ENCODE results near the gene TBC1D32.
"Not testable (repeated sequence)": the region's sequence is repeated elsewhere in the genome, so short reads cannot be mapped to it uniquely, and the experiment has no call there.

The TBC1D32 gene

DNA sequence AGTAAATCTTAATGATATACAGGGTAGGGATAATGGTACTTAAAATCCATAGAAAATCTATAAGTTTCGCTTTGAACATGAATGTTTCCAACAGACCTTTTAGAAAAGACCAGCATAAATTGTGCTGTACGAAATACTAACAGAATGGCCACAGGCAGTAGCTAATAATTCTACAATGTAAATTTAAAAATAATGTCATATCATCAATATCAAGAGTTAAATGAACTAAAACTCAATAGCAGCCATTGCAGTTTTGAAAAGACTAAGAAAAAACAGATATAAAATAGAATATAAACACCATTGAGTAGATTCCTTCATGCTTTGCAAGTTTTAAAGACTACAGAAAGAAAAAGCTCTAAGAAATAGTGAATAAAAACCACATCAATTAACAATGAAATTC lies 14.7 kb downstream of the TBC1D32 start:
- DNase-seq (ENCODE audit: low read depth in 2 of 2), result no peak

DNA sequence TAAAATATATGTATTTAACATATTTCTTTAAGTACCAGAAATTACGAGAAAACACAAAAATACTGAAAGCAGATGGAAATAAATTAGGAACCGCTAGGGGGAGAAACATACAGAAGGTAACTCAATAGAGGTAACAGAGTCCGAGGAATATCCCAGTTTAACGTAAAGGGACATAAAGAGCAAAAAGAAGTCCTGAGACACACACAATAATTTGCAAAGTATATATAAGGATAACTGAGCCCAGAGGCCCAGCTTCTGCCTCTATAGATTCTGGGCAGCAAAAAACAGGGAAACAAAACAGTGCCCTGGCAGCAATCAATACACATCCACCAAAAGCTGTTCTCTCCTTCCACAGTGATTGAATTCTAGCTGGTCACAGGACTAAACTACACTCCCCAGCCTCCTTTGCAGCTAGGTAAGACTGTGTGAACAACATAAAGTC lies 15.1 kb downstream of the TBC1D32 start:
- no peak for DNase-seq (ENCODE audit: low read depth in 2 of 2)

DNA sequence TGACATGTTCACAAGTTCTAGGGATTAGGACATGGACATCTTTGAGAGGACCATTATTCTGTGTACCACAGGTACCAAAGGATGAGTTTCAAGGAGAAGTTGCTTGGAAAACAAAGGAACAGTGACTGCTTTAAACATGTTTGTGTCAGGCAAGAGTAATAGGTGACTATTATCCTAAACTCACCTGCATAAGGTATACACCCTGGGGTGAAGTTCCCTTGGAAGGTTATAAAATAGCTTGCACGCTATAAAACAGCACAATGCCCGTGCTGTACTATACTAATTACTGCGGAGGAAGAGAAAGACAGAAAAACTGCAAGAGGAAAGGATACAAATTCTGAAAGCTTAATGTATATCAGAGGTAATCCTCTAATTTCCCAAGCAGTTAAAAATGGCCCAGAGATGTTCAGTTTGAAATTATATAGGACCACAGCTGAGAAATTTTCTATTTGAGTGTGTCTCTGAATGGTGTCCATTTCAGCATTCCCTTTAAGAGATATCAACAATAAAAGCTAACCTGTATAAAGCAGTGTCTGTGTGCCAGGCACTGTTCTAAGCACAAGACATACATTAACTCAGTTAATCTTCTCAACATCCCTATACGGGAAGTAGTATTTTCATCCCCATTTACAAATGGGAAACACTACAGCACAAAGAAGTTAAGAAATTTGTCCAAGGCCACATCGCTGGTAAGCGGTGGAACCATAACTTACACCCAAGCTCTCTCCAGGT lies 19.7 kb downstream of the TBC1D32 start:
- no peak for DNase-seq (ENCODE audit: low read depth in 2 of 2)

DNA sequence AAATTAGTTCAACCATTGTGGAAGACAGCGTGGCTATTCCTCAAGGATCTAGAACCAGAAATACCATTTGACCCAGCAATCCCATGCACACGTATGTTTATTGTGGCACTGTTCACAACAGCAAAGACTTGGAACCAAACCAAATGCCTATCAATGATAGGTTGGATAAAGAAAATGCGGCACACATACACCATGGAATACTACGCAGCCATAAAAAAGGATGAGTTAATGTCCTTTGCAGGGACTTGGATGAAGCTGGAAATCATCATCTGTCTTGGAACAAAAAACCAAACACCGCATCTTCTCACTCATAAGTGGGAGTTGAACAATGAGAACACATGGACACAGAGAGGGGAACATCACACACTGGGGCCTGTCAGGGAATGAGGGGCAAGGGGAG lies 22.5 kb downstream of the TBC1D32 start:
- DNase-seq (ENCODE audit: low read depth in 2 of 2), result not testable (repeated sequence)

DNA sequence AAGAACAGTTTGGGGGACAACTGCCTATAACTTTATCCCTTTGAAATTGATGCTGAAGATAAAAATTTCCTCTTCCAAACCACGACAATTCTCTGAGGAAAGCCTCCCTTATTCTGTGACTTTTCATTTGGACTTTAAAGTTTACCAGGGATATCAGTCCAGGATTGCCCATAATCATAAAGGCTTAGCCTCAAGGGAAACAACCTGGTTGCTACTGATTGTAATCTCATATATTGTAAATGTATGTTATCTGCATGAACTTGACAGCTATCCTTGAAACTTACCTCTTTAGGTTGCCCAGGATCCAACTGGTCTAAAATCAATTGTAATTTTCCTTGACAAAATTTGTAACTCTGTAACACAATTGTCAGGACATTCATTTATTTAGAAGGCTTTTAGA lies 23.8 kb downstream of the TBC1D32 start:
- DNase-seq (ENCODE audit: low read depth in 2 of 2), result no peak

DNA sequence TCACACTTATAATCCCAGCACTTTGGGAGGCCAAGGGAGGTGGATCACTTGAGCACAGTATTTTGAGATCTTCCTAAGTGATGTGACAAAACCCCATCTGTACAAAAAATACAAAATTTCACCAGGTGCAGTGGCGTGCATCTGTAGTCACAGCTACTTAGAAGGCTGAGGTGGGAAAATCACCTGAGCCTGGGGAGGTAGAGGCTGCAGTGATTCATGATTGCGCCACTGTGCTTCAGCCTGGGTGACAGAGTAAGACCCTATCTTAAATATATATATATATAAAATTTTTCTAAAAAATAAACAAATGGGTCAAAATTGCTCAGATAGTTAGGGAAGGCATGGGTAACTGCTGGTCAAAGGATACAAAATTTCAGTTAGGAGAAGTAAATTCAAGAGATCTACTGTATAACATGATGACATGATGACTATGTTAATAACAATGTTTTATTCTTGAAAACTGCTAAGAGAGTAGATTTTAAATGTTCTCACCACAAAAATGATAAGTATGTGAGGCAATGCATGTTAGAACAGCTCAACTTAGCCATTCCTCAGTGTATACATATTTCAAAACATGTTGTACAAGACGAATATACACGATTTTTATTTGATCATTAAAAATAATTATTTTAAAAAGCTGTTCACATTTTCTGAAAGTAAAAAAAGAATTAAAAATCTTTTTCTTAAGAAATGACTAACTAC lies 24.4 kb downstream of the TBC1D32 start:
- no peak for DNase-seq (ENCODE audit: low read depth in 2 of 2)

DNA sequence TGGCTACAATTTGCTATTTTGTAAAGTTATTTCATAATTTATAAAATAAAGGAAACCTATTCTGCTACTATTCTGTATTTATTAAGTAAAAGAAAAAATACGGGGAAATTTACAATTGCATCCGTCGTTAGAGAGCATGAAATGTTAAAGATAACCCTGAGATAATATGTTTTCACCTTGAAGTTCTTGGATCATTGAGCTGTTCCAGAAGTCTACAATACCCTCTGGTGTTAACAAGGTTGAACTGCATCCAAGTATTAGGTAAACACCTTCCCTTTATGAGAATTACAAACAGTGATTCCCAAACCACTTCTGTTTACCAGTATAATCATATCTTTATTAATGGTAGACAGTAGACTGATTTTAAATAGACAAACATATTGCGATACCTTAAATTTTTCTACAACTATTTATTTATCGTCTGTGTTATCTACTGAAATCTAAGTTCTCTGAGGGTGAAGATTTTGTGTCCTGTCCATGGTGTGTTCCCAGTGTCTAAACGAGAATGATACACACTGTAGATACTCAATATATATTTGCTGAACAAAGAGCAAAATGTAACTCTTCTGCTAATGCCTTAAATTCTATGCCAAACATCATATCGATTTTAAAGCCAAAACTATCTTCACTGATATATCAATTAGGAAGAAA lies 28.2 kb downstream of the TBC1D32 start:
- no peak for DNase-seq (ENCODE audit: low read depth in 2 of 2)

DNA sequence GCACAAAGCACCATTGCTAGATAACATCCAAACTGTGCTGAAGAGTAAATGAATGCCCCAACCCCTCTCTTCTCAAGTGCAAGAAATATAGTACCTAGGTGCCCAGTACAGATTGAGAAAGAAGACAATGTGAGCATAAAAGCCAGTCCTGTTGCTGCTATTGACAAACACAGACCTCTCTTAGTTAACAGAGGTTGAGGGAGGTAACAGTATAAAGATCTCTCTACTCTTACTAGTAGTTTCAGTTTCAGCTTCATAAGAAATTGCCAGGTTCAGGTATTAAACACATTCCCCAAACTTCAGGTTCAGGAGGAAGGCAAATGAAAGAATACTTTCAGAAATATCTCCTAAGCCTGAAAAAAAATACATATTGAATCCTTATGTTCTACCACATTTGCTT lies 31.4 kb downstream of the TBC1D32 start:
- DNase-seq (ENCODE audit: low read depth in 2 of 2), result no peak

DNA sequence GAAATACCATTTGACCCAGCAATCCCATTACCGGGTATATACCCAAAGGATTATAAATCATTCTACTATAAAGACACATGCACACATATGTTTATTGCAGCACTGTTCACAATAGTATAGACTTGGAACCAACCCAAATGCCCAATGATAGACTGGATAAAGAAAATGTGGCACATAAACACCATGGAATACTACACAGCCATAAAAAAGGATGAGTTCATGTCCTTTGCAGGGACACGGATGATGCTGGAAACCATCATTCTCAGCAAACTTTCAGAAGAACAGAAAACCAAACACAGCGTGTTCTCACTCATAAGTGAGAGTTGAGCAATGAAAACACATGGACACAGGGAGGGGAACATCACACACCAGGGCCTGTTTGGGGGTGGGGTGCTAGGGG lies 33.1 kb downstream of the TBC1D32 start:
- not testable (repeated sequence) for DNase-seq (ENCODE audit: low read depth in 2 of 2)

DNA sequence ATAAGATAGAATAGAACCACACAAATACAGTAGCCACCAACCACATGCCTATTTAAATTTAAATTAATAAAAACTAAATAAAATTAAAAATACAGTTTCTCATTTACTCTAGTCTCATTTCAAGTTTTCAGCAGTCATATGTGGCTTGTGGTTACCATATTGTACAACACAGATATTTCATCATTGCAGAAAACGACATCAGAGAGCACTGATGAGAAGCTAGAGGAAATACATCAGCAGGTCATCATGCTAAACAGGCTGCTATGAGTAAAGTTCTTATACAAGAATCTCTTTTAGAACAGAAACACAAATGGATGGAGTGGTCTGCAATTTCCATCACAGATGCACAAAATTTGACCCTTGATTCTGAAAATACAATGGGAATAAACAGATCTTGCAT lies 36.6 kb downstream of the TBC1D32 start:
- no peak for DNase-seq (ENCODE audit: low read depth in 2 of 2)

DNA sequence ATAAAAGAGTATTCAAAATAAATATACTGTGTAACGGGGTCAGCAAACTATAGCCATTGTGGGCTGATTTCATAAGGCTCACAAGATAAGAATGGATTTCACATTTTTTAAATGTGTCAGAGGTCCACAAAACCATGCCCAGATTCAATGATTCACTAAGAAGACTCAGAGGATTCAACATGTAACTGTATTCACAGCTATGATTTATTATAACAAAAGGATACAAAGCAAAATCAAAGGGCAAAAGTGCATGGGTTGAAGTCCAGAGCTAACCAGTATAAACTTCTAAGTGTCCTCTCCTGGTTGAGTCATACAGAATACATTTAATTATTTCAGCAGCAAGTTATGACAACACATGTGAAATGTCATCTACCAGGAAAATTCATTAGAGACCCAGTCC lies 49.2 kb downstream of the TBC1D32 start:
- DNase-seq (ENCODE audit: low read depth in 2 of 2), result no peak

DNA sequence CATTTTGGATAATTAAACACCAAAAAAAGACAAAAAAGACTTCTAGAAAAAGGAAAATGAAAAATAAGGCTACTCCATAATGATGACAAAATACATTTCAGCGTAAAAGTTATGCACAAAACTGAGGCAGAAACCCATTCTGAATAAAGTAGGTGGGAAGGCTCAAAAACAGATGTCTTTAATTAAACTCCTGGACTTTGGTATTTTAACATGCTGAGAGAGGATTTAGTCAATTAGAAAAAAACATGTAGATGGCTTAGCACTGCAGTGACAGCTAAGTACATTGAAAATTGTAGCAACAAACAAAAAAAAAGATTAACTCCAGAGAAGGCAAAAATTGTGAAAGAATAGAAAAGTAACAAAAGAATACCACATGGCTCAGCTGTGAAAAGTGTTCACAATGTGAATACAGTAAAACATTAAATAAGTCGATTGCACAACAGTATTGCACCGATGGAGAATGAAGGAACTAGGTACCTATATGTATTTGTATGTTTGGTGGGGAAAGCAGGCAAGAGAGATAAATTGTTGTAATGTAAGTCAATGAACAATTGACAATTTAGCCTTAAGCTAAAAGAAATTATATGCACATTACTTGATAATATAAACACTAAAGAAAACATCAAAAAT lies 59.5 kb downstream of the TBC1D32 start:
- no peak for DNase-seq (ENCODE audit: low read depth in 2 of 2)

DNA sequence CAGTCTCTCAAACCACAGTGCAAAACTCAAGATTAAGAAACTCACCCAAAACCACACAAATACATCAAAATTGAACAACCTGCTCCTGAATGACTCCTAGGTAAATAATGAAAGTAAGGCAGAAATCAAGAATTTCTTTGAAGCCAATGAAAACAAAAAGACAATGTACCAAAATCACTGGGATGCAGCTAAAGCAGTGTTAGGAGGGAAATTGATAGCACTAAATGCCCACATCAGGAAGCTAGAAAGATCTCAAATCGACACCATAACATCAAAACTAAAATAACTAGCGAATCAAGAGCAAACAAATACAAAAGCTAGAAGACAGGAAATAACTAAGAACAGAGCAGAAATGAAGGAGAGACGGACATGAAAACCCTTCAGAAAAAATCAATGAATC lies 70.5 kb downstream of the TBC1D32 start:
- DNase-seq (ENCODE audit: low read depth in 2 of 2), result no peak

DNA sequence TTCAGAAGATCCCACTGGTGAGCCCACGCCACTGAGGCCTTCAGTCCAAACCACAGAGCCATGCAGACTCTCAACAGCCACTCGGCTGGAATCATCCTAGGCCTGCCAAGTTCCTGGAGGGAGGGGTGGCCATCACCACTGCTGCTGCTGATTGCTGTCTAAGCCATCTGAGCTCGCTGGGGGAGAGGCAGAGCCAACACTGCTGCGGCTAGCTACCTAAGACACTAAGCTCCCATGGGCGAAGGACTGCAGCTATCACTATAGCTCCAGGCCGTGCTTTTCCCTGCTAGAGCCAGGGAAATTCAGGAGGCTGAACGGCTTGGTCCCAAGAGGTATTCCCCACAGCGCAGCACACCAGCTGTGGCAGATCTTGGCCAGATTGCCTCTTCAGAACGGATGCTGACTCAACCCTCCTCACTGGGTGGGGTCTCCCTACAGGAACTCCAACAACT lies 73.6 kb downstream of the TBC1D32 start:
- no peak for DNase-seq (ENCODE audit: low read depth in 2 of 2)

DNA sequence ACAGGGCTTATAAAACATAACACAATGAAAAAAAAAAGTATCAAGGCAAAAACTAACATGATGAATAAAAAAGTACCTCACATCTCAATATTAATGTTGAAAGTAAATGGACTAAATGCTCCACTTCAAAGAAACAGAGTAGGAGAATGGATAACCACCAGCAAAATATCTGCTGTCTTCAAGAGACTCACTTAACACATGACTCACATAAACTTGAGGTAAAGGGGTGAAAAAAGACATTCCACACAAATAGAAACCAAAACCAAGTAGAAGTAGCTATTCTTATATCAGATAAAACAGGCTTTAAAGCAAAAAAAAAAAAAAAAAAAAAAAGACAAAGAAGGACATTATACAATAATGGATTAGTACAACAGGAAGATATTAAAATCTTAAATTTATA lies 86.9 kb downstream of the TBC1D32 start:
- no peak for DNase-seq (ENCODE audit: low read depth in 2 of 2)

DNA sequence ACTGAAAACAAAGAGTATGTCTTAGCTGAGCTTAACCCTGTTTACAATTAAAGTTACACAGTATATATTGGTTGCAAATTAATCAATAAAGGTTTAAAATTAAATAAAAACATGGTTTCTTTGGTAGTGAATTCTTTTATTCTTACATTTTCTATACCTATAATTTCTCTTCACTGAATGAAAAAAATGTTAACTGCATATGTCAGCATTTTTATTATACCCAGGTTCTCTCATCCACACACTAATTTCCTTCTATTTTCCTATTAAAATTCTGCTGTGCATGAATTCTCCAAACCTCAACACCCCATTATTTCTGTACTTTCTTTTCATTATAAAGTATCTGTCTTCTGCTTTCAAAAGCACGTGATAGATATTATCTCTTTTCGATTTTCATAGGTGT lies 91.9 kb downstream of the TBC1D32 start:
- no peak for DNase-seq (ENCODE audit: low read depth in 2 of 2)

DNA sequence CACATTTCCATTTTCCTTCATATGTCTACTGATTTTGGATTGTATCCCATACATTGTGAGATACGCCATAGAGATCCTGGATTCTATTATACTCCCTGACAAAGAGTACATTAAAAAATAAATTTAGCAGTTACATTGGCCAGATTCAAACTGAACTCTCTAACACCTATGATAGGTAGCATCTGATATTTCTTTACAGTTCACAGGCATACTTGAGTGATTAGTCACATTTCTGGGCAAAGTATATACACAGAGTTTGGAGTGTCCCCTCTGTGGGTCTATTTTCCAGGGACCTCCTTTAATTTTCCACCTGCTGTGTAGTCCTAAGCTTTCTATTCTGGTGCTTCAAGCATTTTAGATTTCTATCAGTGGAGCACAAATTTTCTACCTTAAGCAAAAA lies 96.4 kb downstream of the TBC1D32 start:
- DNase-seq (ENCODE audit: low read depth in 2 of 2), result no peak

DNA sequence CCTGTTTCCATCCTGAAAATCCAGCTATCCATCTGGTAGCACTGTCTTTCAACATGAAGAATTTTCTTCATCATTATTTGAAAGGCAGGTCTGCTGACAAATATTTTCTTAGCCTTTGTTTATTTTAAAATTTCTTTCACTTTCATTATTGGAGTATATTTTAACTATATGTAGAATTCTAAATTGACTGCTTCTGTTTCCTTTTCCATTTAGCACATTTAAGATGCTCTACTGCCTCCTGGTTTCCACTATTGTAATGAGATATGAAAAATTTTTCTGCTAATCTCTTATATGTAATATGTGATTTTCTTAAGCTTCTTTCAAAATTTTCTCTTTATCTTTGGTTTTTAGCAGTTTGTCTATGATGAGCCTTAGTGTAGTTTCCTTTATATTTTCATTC lies 97.3 kb downstream of the TBC1D32 start:
- DNase-seq (ENCODE audit: low read depth in 2 of 2), result no peak

DNA sequence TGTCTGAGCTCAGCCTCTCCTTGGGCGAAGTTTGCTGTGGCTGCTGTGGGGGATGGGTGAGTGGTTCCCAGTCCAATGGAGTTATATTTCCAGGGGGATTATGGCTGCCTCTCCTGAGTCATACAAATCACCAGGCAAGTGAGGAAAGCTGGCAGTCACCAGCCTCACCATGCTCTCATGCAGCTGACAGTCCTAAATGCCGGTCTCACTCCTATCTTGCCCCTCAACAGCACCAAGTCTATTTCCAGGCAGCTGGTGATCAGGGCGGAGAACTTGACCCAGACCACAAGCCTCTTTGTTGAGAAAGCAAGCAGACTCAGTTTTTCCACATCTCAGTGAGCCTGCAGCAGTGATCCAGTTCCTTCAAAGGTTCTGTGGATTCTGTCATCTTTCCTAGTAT lies 98.9 kb downstream of the TBC1D32 start:
- no peak for DNase-seq (ENCODE audit: low read depth in 2 of 2)

DNA sequence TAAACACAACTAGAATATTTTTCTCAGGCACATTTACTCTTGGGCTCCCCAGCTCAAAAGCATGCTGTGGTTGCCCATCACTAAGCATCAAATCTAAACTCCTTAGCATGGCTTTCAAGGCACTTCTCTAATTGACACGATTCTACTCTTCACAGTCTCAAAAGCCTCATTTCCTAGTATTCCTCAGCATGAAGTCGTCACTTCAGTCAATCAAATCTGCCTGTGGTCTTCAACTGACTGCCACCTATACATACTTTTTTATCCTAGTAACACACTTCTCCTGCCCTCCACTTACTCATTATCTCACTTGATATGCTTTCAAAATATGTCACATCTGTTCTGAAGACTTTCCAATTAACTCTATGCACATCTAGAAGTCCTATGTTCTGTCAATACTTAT lies 110.3 kb downstream of the TBC1D32 start:
- DNase-seq (ENCODE audit: low read depth in 2 of 2), result no peak

DNA sequence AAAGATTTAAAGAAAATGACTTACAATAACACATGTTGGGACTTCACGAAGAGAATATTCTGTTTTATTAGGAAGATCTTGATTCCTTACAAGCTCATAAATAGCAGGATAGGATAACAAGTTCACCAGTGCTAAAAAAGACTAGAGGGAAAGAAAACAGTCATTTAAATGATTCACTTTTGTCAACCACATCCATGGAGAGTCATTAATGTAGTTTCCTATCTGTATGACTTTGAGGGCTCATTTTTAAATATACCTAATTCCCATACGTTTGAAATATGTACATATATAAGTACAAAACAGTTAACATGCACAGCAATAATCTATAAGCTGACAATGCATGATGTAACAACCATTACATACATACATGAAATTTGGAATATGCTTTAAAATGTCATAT lies 111.1 kb downstream of the TBC1D32 start:
- DNase-seq (ENCODE audit: low read depth in 2 of 2), result no peak

DNA sequence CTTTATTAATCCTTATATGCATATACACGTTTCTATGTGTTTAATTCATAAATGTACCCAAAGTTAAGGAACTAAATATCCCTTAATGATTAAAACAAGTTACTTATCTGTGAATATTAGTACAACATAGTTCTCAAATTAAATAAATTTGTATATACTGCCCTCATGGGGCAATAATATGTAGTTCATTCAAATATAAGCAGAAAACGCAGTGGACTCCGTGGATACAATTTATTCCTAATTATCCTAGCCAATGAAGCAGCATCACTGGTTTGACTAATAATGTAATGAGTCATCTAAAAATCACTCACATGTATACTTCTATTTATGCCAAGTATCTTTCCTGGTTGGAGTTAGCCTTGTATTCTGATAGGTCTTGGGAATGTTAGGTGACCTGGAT lies 111.6 kb downstream of the TBC1D32 start:
- DNase-seq (ENCODE audit: low read depth in 2 of 2), result no peak

DNA sequence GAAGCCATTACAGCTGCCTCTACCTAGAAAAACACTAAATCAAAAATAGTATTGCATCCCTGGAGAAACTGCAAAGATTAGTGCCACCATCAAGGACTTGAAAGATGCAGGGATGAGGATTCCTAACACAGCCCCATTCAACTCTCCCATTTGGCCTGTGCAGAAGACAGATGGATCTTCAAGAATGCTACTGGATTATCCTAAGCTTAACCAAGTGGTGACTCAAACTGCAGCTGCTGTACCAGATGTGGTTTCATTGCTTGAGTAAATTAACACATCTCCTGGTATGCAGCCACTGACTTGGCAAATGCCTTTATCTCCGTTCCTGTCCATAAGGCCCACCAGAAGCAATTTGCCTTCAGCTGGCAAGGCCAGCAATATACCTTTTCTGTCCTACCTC lies 117.4 kb downstream of the TBC1D32 start:
- DNase-seq (ENCODE audit: low read depth in 2 of 2), result no peak
